AG04449 (cell line): ENCODE results near the gene TRAF3.

Source experiments
- CTCF ChIA-PET: fragments of 350-600 bp; formaldehyde crosslinking; extraction: SDS; loops from one replicate; lab custom pipeline; 2021; ENCODE audit warnings: antibody characterized with exemption; lab: Yijun Ruan, JAX
- POLR2A ChIA-PET: fragments of 400-600, 350-600 bp; formaldehyde crosslinking; extraction: SDS; loops from one replicate; lab custom pipeline; 2020; ENCODE audit warnings: antibody characterized with exemption, inconsistent platforms; lab: Yijun Ruan, JAX
- DNase-seq: peaks from one replicate; pipeline ENCODE4 v3.0.0-alpha.2; 2010; ENCODE audit warnings: low read depth, low spot score
- H3K4me3 ChIP-seq: 2 replicates; pipeline ENCODE4 v1.5.1; 2011; ENCODE audit warnings: low read depth, mild to moderate bottlenecking, control low read depth, low read length
- TF ChIP-seq, protein P1 (sequence below): IDR thresholded peaks from one replicate; pipeline ENCODE4 v1.5.1; 2011; ENCODE audit warnings: mild to moderate bottlenecking, moderate library complexity, low read length, control low read depth, inconsistent platforms; ENCODE audit not compliant: insufficient read depth; ENCODE audit errors: missing control alignments

The TRAF3 gene

DNA sequence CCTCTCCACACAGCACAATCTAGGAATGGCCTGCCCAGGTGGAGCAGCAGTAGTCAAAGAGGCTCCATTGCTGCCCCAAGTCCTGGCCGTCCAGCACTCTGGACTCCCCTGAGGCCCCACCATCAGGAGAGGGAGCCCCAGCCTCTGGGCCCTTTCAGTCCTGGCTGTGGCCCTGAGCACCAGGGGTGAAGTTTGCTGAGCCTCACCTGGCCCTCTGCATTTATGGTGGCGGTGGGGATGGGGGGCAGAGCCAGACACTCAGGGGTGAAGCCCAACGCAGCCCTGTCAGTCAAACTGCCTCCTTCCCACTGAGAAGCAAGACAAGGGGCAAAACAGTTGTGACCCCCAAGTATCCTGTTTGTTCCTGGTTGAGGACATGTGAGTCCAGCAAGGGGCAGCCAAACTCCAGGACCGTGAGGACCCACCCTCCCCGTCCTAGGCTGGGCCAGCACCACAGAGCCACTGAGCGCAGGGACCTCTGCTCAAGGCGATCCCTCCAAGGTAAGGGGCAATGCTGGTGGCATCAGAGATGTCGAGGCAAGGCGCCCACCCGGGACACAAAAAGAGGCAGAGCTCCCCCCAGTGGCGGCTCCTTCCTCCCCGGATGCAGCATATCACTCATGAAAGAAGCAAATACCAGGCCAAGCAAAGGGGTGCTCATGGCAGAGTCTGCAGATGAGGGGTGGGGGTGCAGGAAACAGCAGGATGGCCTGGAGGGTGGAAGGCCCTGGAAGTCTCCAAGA lies 140.4 kb downstream of the TRAF3 start:
- ChIA-PET CTCF (interaction anchor here (0.8 to 5.5 kb wide), 6 partner anchors 23 to 228 kb away, joined by 3 to 62 read pairs (median 6); no protein-coding TSS in a partner anchor), POLR2A (no interaction called here)
- TF ChIP-seq, protein P1, sequence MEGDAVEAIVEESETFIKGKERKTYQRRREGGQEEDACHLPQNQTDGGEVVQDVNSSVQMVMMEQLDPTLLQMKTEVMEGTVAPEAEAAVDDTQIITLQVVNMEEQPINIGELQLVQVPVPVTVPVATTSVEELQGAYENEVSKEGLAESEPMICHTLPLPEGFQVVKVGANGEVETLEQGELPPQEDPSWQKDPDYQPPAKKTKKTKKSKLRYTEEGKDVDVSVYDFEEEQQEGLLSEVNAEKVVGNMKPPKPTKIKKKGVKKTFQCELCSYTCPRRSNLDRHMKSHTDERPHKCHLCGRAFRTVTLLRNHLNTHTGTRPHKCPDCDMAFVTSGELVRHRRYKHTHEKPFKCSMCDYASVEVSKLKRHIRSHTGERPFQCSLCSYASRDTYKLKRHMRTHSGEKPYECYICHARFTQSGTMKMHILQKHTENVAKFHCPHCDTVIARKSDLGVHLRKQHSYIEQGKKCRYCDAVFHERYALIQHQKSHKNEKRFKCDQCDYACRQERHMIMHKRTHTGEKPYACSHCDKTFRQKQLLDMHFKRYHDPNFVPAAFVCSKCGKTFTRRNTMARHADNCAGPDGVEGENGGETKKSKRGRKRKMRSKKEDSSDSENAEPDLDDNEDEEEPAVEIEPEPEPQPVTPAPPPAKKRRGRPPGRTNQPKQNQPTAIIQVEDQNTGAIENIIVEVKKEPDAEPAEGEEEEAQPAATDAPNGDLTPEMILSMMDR = peak; percentile 74
- no peak overlapping the region for H3K4me3 ChIP-seq
- DNase-seq = no peak

DNA sequence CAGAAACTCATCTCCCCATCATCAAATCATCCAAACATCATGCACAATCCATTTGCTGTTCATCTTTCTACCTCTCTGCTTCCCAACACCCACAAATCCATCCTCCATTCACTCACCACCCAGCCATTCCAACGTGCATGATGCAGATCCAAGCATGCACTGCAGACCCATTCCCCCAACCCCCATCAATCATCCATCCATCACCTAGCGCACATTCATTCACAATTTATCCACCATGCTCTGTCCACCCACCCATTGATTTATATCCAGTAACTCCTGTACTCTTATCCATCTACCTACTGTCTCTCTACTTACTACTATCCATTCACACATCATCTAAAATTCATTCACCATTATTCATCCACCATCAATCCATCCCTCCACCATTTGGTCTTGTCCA lies 141.2 kb downstream of the TRAF3 start:
- TF ChIP-seq, protein P1 = no peak
- DNase-seq = no peak
- ChIA-PET POLR2A (no interaction called here), CTCF (interaction anchor here (1.0 to 5.5 kb wide), 5 partner anchors 23 to 229 kb away, joined by 3 to 62 read pairs (median 7); no protein-coding TSS in a partner anchor)
- H3K4me3 ChIP-seq = no peak overlapping the region

DNA sequence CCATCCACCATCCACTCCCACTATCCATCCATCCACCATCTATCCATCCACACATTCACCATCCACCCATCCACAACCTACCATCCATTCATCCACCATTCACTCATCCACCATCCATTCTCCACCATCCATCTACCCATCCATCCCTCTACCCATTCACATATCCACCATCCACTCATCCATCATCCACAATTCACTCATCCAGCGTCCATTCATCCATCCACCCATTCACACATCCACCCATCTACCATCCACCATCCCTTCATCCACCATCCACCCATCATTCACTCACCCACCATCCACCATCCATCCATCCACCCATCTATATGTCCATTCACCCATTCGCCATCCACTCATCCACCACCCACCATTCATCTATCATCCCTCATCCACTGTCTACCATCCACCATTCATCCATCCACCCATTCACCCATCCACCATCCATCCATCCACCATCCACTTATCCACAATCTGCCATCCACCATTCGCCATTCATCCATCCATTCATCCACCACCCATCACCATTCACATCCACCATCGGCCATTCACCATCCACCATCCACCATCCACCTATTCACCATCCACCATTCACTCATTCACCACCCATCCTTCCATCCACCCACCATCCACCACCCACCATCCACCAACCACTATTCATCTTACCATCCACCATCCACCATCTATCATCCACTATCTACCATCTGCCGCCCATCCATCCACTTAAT lies 143.2 kb downstream of the TRAF3 start:
- no peak for DNase-seq
- TF ChIP-seq, protein P1 = no peak
- ChIA-PET CTCF (no interaction called here), POLR2A (no interaction called here)
- no peak overlapping the region for H3K4me3 ChIP-seq

DNA sequence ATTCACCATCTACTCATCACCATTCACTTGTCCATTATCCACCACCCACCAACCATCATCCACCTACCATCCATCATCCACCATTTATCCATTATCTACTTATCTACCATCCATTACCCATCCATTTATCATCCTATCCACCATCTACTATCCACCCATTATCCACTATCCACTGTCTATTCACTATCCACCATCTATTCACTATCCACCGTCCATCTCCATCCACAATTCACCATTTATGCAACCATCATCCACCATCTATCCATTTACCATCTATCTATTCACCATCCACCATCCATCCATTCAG lies 143.7 kb downstream of the TRAF3 start:
- POLR2A ChIA-PET = no interaction called here
- CTCF ChIA-PET = no interaction called here
- no peak overlapping the region for H3K4me3 ChIP-seq
- TF ChIP-seq, protein P1 = no peak
- DNase-seq = no peak

DNA sequence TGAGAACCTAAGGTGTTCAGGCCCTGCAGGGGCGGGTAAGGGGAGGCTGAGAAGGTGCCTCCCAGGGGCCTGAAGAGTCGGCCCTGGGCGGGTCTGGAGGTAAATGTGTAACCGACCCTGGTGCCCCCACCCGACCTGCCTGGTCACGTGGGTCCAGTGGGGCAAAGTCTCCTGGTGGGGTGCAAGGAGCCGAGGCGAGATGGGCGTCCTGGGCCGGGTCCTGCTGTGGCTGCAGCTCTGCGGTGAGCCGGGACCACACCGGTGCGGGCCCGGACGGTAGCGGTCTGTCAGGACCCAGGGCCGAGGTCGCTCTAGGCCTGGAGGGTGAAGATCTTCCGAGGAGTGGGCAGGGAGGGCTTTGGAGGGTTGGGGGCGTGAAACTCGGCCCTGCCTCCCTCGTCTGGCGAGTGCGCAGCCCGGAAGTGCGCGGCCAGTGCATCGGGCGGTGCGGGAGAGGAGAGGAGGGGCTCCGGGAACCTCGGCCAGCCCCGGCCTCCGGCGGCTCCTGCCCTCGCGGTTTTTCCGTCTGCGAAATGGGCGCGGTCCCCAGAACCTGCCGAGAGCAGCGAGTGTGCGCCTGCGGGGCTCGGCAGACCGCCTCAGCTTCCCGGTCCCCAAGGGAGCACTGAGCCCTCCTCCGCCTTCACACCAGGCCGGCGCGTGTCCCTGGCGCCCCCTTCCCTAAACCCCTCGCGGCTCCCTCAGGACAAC lies 145.4 kb downstream of the TRAF3 start, which contains the start of gene AMN:
Gene AMN (plus strand): TSS at position 174 of the 711 bp plus-strand sequence. CDS start 26 bp downstream, at position 200.
- TF ChIP-seq, protein P1 = no peak
- POLR2A ChIA-PET = no interaction called here
- CTCF ChIA-PET = interaction anchor here (1.0 kb wide), 2 partner anchors 224 to 228 kb away, joined by 3 to 4 read pairs; no protein-coding TSS in a partner anchor
- H3K4me3 ChIP-seq = peak within 1 kb of the TSS; percentile 40
- DNase-seq = no peak
